H9 (cell line): ENCODE measurements around the gene DLGAP4. TPM values are rescaled to one million over a fixed set of nuclear protein-coding genes. Genes with fewer than 3 reads are reported as not detected.

Experiments
- DNase-seq: peaks from one replicate; pipeline ENCODE4 v3.0.0-alpha.2; 2017
- H2AFZ ChIP-seq: one replicate; pipeline ENCODE4 v1.6.1; 2013; ENCODE audit warnings: mild to moderate bottlenecking, low read length, control low read depth, moderate library complexity
- H2AK5ac ChIP-seq: 2 replicates; pipeline ENCODE4 v1.6.1; 2013; ENCODE audit warnings: low read length, control low read depth, mixed read lengths; ENCODE audit not compliant: insufficient read length
- H2BK120ac ChIP-seq: one replicate; pipeline ENCODE4 v1.6.1; 2013; ENCODE audit warnings: low read depth, mild to moderate bottlenecking, low read length, control low read depth, inconsistent platforms; ENCODE audit not compliant: poor library complexity, severe bottlenecking
- H2BK12ac ChIP-seq: 2 replicates; pipeline ENCODE4 v1.6.1; 2013; ENCODE audit warnings: low read length, control low read depth, mixed read lengths, low read depth; ENCODE audit not compliant: insufficient read length
- H2BK15ac ChIP-seq: 2 replicates; pipeline ENCODE4 v1.6.1; 2013; ENCODE audit warnings: low read depth, low read length, control low read depth
- H2BK20ac ChIP-seq: one replicate; pipeline ENCODE4 v1.6.1; 2013; ENCODE audit warnings: low read depth, mild to moderate bottlenecking, low read length, control low read depth, inconsistent platforms; ENCODE audit not compliant: poor library complexity, severe bottlenecking
- H2BK5ac ChIP-seq: 2 replicates; pipeline ENCODE4 v1.6.1; 2013; ENCODE audit warnings: low read length, control low read depth, mixed read lengths; ENCODE audit not compliant: insufficient read length
- H3K14ac ChIP-seq: 2 replicates; pipeline ENCODE4 v1.6.1; 2013; ENCODE audit warnings: low read length, control low read depth; ENCODE audit not compliant: insufficient read depth
- H3K18ac ChIP-seq: 2 replicates; pipeline ENCODE4 v1.6.1; 2013; ENCODE audit warnings: low read depth, mild to moderate bottlenecking, mixed read lengths, low read length, control low read depth; ENCODE audit not compliant: insufficient read length
- H3K23ac ChIP-seq: 2 replicates; pipeline ENCODE4 v1.6.1; 2013; ENCODE audit warnings: low read length, control low read depth, mixed read lengths, low read depth; ENCODE audit not compliant: insufficient read length
- H3K23me2 ChIP-seq: 2 replicates; pipeline ENCODE4 v1.6.1; 2013; ENCODE audit warnings: low read depth, mild to moderate bottlenecking, mixed read lengths, low read length, control low read depth; ENCODE audit not compliant: insufficient read length, poor library complexity, severe bottlenecking
- H3K27ac ChIP-seq: 2 replicates; pipeline ENCODE4 v1.5.1; 2013; ENCODE audit warnings: low read length, control low read depth, mixed read lengths, low read depth; ENCODE audit not compliant: insufficient read length
- H3K27me3 ChIP-seq: 2 replicates; pipeline ENCODE4 v1.6.1; 2013; ENCODE audit warnings: low read length, control low read depth, inconsistent platforms; ENCODE audit not compliant: insufficient read depth
- H3K4ac ChIP-seq: 2 replicates; pipeline ENCODE4 v1.6.1; 2013; ENCODE audit warnings: low read depth, mild to moderate bottlenecking, control low read depth, inconsistent platforms, low read length, moderate library complexity
- H3K4me1 ChIP-seq: 2 replicates; pipeline ENCODE4 v1.6.1; 2013; ENCODE audit warnings: low read length, control low read depth, inconsistent platforms; ENCODE audit not compliant: insufficient read depth
- H3K4me2 ChIP-seq: 2 replicates; pipeline ENCODE4 v1.6.1; 2013; ENCODE audit warnings: low read length, control low read depth, mixed read lengths; ENCODE audit not compliant: insufficient read length, insufficient read depth
- H3K56ac ChIP-seq: 2 replicates; pipeline ENCODE4 v1.6.1; 2013; ENCODE audit warnings: low read depth, mild to moderate bottlenecking, mixed read lengths, low read length, control low read depth; ENCODE audit not compliant: insufficient read length
- H3K79me1 ChIP-seq: 2 replicates; pipeline ENCODE4 v1.6.1; 2013; ENCODE audit warnings: low read depth, mild to moderate bottlenecking, moderate library complexity, low read length, control low read depth, inconsistent platforms; ENCODE audit not compliant: insufficient read depth, poor library complexity, severe bottlenecking
- H3K79me2 ChIP-seq: 2 replicates; pipeline ENCODE4 v1.6.1; 2013; ENCODE audit warnings: low read length, control low read depth, inconsistent platforms; ENCODE audit not compliant: insufficient read depth
- H3K9ac ChIP-seq: 2 replicates; pipeline ENCODE4 v1.6.1; 2013; ENCODE audit warnings: low read length, control low read depth, mixed read lengths; ENCODE audit not compliant: insufficient read length; ENCODE audit errors: extremely low read depth
- H3K9me3 ChIP-seq: one replicate; pipeline ENCODE4 v1.6.1; 2013; ENCODE audit warnings: low read depth, low read length, inconsistent platforms; ENCODE audit not compliant: control insufficient read depth
- H3T11ph ChIP-seq: one replicate; pipeline ENCODE4 v1.6.1; 2013; ENCODE audit warnings: mild to moderate bottlenecking, low read length, control low read depth, inconsistent platforms
- H4K20me1 ChIP-seq: one replicate; pipeline ENCODE4 v1.6.1; 2013; ENCODE audit not compliant: control insufficient read depth, insufficient read length, insufficient read depth
- H4K5ac ChIP-seq: 2 replicates; pipeline ENCODE4 v1.6.1; 2013; ENCODE audit warnings: low read depth, mild to moderate bottlenecking, mixed read lengths, low read length, control low read depth; ENCODE audit not compliant: insufficient read length
- H4K8ac ChIP-seq: replicated peaks from 2 replicates; pipeline ENCODE4 v1.6.1; 2013; ENCODE audit warnings: low read length, control low read depth, mixed read lengths, low read depth; ENCODE audit not compliant: insufficient read length
- H4K91ac ChIP-seq: 2 replicates; pipeline ENCODE4 v1.6.1; 2013; ENCODE audit warnings: low read depth, mild to moderate bottlenecking, moderate library complexity, mixed read lengths, low read length, control low read depth; ENCODE audit not compliant: insufficient read length
- H3K27ac Mint-ChIP-seq, 3 experiments: 2 replicates in 2 of 3; 3 replicates in 1 of 3; pipeline ENCODE4 v1.8.0; 2020 to 2021; ENCODE audit warnings: mixed read lengths in 3 of 3, mild to moderate bottlenecking in 1 of 3, moderate library complexity in 1 of 3
- H3K27me3 Mint-ChIP-seq: 2 replicates; pipeline ENCODE4 v1.8.0; 2021; ENCODE audit warnings: low read depth, mild to moderate bottlenecking, moderate library complexity, mixed read lengths
- H3K36me3 Mint-ChIP-seq, 3 experiments: 2 replicates in 2 of 3; 3 replicates in 1 of 3; pipeline ENCODE4 v1.8.0; 2020 to 2021; ENCODE audit warnings: low read depth in 3 of 3, mixed read lengths in 3 of 3; ENCODE audit not compliant: insufficient read depth in 1 of 3
- H3K4me1 Mint-ChIP-seq, 2 experiments: 2 replicates each; pipeline ENCODE4 v1.8.0; 2020; ENCODE audit warnings: mixed read lengths in 2 of 2
- H3K4me3 Mint-ChIP-seq, 2 experiments: 2 replicates in 1 of 2; 3 replicates in 1 of 2; pipeline ENCODE4 v1.8.0; 2020 to 2021; ENCODE audit warnings: mild to moderate bottlenecking in 2 of 2, mixed read lengths in 2 of 2, moderate library complexity in 1 of 2
- H3K9me3 Mint-ChIP-seq, 2 experiments: 2 replicates in 1 of 2; 3 replicates in 1 of 2; pipeline ENCODE4 v1.8.0; 2020; ENCODE audit warnings: mild to moderate bottlenecking in 2 of 2, mixed read lengths in 2 of 2, moderate library complexity in 1 of 2
- WGBS: extraction: QIAGEN DNeasy Blood & Tissue Kit; methylation state at CpG from one replicate; pipeline ENCODE4 v1.1.7; 2013; ENCODE audit warnings: missing lambda C conversion rate, low lambda C conversion rate, mixed read lengths; ENCODE audit not compliant: insufficient read length; ENCODE audit errors: extremely low coverage; 5-methylcytosine and 5-hydroxymethylcytosine counted together
- total RNA-seq: library from RNA; stranded (reverse); gene quantifications from 2 replicates; pipeline ENCODE4 v1.2.1, GENCODE V29; 2021
- TF ChIP-seq, protein P1 (sequence below): fragments of 200-600 bp; sonication (generic); conservative IDR thresholded peaks from 3 replicates; pipeline ENCODE4 v1.8.0; 2021; ENCODE audit warnings: antibody characterized with exemption, mild to moderate bottlenecking

DLGAP4 gene
- total RNA-seq, 1 experiment from 2014 or later: 48.0 TPM

DNA sequence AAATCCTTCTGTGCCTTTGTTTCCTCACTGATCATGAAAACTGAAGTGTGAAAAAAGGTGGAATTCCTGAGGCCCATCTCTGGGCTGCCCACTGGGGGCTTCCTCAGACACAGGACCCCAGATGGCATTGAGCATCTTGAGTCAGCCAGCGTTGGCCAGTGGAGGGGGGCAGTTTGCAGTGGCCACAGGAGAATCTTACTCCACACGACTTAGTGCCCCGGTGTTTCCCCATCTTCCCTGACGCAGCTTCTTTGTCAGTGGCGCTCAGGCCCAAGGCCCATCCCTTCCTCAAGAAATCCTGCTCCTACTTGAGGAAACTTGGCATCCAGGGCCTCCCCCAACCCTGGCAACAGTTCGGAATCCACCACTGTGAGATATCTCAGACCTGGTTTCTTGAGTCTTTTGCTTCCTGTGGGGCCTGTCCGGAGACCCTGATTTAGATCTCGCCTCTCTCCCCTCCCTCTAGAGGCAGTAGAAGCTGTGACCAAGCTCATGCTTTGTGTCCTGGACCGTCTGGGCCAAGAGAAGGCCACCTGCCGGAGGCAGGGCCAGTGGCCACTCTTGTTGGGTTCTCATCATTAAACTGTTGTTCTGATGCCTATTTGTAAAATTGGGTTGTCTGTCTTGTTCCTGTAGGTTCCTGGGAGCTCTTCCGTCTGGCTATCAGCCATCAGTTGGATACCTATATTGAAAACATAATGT, 20.2 kb upstream of the DLGAP4 start:
- Histone ChIP-seq H3K56ac (no peak overlapping the region), H3K4ac (no peak overlapping the region), H3K79me2 (no peaks in the 10 kb centered on the region), H3K4me2 (no peak overlapping the region), H3K9ac (no peak overlapping the region), H3K14ac (no peak overlapping the region), H2BK20ac (no peak overlapping the region), H2BK12ac (no peak overlapping the region), H3K18ac (no peak overlapping the region), H3K79me1 (no peaks in the 10 kb centered on the region), H3K23me2 (no peaks in the 10 kb centered on the region), H4K91ac (no peak overlapping the region), H3K9me3 (no peaks in the 10 kb centered on the region), H2BK15ac (peak overlapping the region; percentile 62; the same call in 1 of the 2 replicates), H3K4me1 (no peaks in the 10 kb centered on the region), H3K27ac (no peak overlapping the region), H2BK5ac (no peak overlapping the region), H3T11ph (no peak overlapping the region), H3K23ac (no peak overlapping the region), H4K8ac (no peak overlapping the region), H2AK5ac (no peak overlapping the region), H3K27me3 (no peaks in the 10 kb centered on the region), H2BK120ac (no peak overlapping the region), H4K5ac (no peak overlapping the region), H2AFZ (no peak overlapping the region), H4K20me1 (no peaks in the 10 kb centered on the region)
- no peaks in the 10 kb centered on the region for H3K4me1 Mint-ChIP-seq
- H3K9me3 Mint-ChIP-seq: peaks cover 0 to 3% of the 10 kb centered on the region in 2 experiments; a peak in 1 of 5 replicates
- H3K36me3 Mint-ChIP-seq: no peaks in the 10 kb centered on the region; a peak in 1 of 7 replicates
- no peak overlapping the region; a peak in 1 of 7 replicates for H3K27ac Mint-ChIP-seq
- H3K27me3 Mint-ChIP-seq: peaks cover 1% of the 10 kb centered on the region; the same call in 1 of the 2 replicates
- DNase-seq: no peak
- no CpG with 5 or more reads among the region's 11 CpGs for WGBS
- TF ChIP-seq, protein P1, sequence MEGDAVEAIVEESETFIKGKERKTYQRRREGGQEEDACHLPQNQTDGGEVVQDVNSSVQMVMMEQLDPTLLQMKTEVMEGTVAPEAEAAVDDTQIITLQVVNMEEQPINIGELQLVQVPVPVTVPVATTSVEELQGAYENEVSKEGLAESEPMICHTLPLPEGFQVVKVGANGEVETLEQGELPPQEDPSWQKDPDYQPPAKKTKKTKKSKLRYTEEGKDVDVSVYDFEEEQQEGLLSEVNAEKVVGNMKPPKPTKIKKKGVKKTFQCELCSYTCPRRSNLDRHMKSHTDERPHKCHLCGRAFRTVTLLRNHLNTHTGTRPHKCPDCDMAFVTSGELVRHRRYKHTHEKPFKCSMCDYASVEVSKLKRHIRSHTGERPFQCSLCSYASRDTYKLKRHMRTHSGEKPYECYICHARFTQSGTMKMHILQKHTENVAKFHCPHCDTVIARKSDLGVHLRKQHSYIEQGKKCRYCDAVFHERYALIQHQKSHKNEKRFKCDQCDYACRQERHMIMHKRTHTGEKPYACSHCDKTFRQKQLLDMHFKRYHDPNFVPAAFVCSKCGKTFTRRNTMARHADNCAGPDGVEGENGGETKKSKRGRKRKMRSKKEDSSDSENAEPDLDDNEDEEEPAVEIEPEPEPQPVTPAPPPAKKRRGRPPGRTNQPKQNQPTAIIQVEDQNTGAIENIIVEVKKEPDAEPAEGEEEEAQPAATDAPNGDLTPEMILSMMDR: peak; percentile 22; the same call in 1 of the 3 replicates
- no peak overlapping the region; a peak in 1 of 5 replicates for H3K4me3 Mint-ChIP-seq
